H1 (cell line): Measurements from ENCODE around the gene DDB1. TPM values are rescaled to one million over a fixed set of nuclear protein-coding genes. Genes with fewer than 3 reads are reported as not detected.

ENCODE experiments used
- CEBPB ChIP-seq: IDR thresholded peaks from 2 replicates; pipeline ENCODE4 v1.6.1; 2012; ENCODE audit warnings: low read depth, low read length
- CTBP2 ChIP-seq: IDR thresholded peaks from 2 replicates; pipeline ENCODE4 v1.7.0; 2011; ENCODE audit warnings: borderline replicate concordance, mild to moderate bottlenecking, moderate library complexity, mixed read lengths, low read length; ENCODE audit not compliant: insufficient read depth, insufficient read length
- FOSL1 ChIP-seq: IDR thresholded peaks from 2 replicates; pipeline ENCODE4 v1.6.1; 2011; ENCODE audit warnings: mild to moderate bottlenecking, low read depth, low read length, moderate library complexity; ENCODE audit not compliant: insufficient read depth
- JUN ChIP-seq: IDR thresholded peaks from 2 replicates; pipeline ENCODE4 v1.6.1; 2011; ENCODE audit warnings: low read depth, mild to moderate bottlenecking, improper control_type of control experiment, low read length
- KDM1A ChIP-seq: fragments of 200-600, 300-600 bp; sonication (generic); IDR thresholded peaks from 2 replicates; pipeline ENCODE4 v1.7.1; 2016; ENCODE audit warnings: mild to moderate bottlenecking, low read length, borderline replicate concordance
- NRF1 ChIP-seq: IDR thresholded peaks from 2 replicates; pipeline ENCODE4 v1.6.1; 2011; ENCODE audit warnings: mild to moderate bottlenecking, low read depth, low read length, improper control_type of control experiment
- SIRT6 ChIP-seq: IDR thresholded peaks from one replicate; pipeline ENCODE4 v1.7.1; 2012; ENCODE audit warnings: low read length, inconsistent platforms
- SUZ12 ChIP-seq: fragments of 200-600 bp; sonication (generic); IDR thresholded peaks from 2 replicates; pipeline ENCODE4 v1.6.1; 2012; ENCODE audit warnings: mild to moderate bottlenecking, inconsistent platforms, low read length, moderate library complexity, mixed read lengths
- polyA plus RNA-seq, 7 experiments: library from polyadenylated mRNA; depleted of rRNA in 3 of 7; stranded (reverse) in 5 of 7; unstranded in 2 of 7; fragments of >200 nt in 5 of 7; fragments of 200-250 nt in 2 of 7; gene quantifications; 1 replicate in 5 of 7; 2 replicates in 1 of 7; 4 replicates in 1 of 7; pipeline versions ENCODE4 v1.2.1 to v1.2.3, GENCODE V29; 2011 to 2013; ENCODE audit warnings: missing spikeins in 2 of 7, mixed read lengths in 2 of 7
- total RNA-seq: library from RNA; stranded (reverse); fragmentation: NEBNext Ultra II Directional; extraction: Animal tissue kit (Norgen Biotek cat#: 25700); gene quantifications from 2 replicates; pipeline ENCODE4 v1.2.1, GENCODE V29; 2021
- TF ChIP-seq, protein P1 (sequence below): IDR thresholded peaks from 2 replicates; pipeline ENCODE4 v1.6.1; 2011; ENCODE audit warnings: low read depth, mild to moderate bottlenecking, low read length; ENCODE audit not compliant: insufficient read depth

DDB1 gene
- total and polyA plus RNA-seq, 2 of the 8 experiments (the other 6 are each of a cell fraction or from before 2014, with no cell fraction given): 275 to 306 TPM

- TF ChIP-seq CTBP2 (no peak), JUN (no peak), FOSL1 (no peak), SUZ12 (no peak), KDM1A (no peak), SIRT6 (no peak), NRF1 (no peak), CEBPB (no peak)
- TF ChIP-seq, protein P1, sequence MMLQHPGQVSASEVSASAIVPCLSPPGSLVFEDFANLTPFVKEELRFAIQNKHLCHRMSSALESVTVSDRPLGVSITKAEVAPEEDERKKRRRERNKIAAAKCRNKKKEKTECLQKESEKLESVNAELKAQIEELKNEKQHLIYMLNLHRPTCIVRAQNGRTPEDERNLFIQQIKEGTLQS: no peak
Observed at GRCh38 chr11:61361741-61362541, 29.0 kb upstream of the DDB1 start, which contains the start of the genes CYB561A3 and TMEM138 (continued).
